ENCODE data around the gene RABGAP1L. TPM values are rescaled to one million over a fixed set of nuclear protein-coding genes. Genes with fewer than 3 reads are reported as not detected.

The RABGAP1L gene
- total and polyA plus RNA-seq, 2 donors (not counting 3 experiments of a cell fraction or from before 2014, with no cell fraction given), result 6.4 to 22.2 TPM

DNA sequence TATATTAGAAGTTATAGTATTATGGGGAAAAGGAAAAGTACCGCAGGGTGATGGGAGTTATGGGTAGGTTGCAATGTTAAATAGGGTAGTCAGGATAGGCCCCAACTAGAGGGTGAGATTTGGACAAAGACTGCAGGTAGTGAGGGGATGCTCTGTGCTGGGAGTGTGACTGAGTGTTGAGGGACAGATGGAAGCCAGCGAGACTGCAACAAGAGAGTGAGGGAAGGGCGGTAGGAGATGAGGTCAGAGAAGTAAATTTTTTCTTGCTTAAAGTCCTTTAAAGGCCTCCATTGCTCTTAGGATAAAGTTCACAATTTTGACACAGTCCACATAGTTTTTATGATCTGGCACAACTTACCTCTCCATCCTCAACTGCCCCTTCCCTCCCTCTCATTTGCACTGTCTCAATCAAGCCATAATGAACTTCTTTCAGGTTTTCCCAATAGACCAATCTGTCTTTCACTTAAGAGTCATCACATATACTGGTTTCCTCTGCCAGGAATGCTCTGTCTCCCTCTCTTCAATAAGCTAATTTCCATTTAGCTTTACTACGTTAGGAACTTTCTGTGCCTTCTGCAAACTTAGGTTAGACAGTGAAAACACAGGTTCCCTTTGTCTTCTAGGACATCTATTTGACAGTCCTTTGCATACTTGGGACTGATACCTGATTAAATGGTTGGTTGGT is 602.7 kb downstream of the RABGAP1L start:
- no peaks in the 10 kb centered on the region for H3K9me1 ChIP-seq (replicated peaks; ENCODE audit: control insufficient read depth, extremely low read depth, insufficient read depth, low read length)
- H3K27ac ChIP-seq (ENCODE audit: insufficient read depth, low read depth, low read length), result no peak overlapping the region
- H3K27me3 ChIP-seq (ENCODE audit: control insufficient read depth in 2 of 2, insufficient read depth in 2 of 2, low read length in 2 of 2), result no peaks in the 10 kb centered on the region
- no peaks in the 10 kb centered on the region for H3K4me1 ChIP-seq (ENCODE audit: control insufficient read depth, extremely low read depth, insufficient read depth, low read length)
- H3K9me3 ChIP-seq (replicated peaks; ENCODE audit: control insufficient read depth, insufficient read depth, low read length), result no peaks in the 10 kb centered on the region
- DNase-seq (ENCODE audit: low read depth, low spot score) (no peak), FAIRE-seq (no peak)
- no TSS peak for BruUV-seq (replicated peaks)
- ChIA-PET CTCF (no interaction called here), POLR2A (no interaction called here)
- no peak overlapping the region for H2AFZ ChIP-seq (ENCODE audit: low read depth, low read length)
- no peak overlapping the region for H3K4me3 ChIP-seq (replicated peaks in 1 of 3; ENCODE audit: insufficient read depth in 1 of 3, low read depth in 1 of 3, low read length in 3 of 3)
- TF ChIP-seq GATA2 (IDR thresholded peaks at IDR 0.05; ENCODE audit: insufficient read depth, insufficient read length, low read depth, low read length) (no peak), EZH2 (IDR thresholded peaks at IDR 0.05; ENCODE audit: borderline replicate concordance, low read depth, low read length, severe bottlenecking) (no peak), MYC (IDR thresholded peaks at IDR 0.05; ENCODE audit: low read depth, low read length) (no peak), POLR2AphosphoS5 (IDR thresholded peaks at IDR 0.05; ENCODE audit: insufficient read depth, low read depth, low read length) (no peak), JUN (IDR thresholded peaks at IDR 0.05; ENCODE audit: borderline replicate concordance, insufficient read depth, insufficient read length, low read depth) (no peak), FOS (IDR thresholded peaks at IDR 0.05; ENCODE audit: borderline replicate concordance, insufficient read depth, low read length) (no peak), CTCF (IDR thresholded peaks at IDR 0.05; ENCODE audit: extremely low read depth in 1 of 2, insufficient read depth in 1 of 2, low read depth in 1 of 2, low read length in 2 of 2) (no peak), POLR2A (IDR thresholded peaks at IDR 0.05; ENCODE audit: low read depth, low read length) (no peak)
- TF ChIP-seq, protein P1, sequence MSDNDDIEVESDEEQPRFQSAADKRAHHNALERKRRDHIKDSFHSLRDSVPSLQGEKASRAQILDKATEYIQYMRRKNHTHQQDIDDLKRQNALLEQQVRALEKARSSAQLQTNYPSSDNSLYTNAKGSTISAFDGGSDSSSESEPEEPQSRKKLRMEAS (IDR thresholded peaks at IDR 0.05; ENCODE audit: insufficient read depth, insufficient read length), result no peak
- H3K36me3 ChIP-seq (ENCODE audit: control insufficient read depth in 2 of 2, extremely low read depth in 1 of 2, insufficient read depth in 2 of 2, low read length in 2 of 2), result no peaks in the 10 kb centered on the region
- H3K79me2 ChIP-seq (ENCODE audit: control insufficient read depth, insufficient read depth, low read length), result no peaks in the 10 kb centered on the region
- intact Hi-C loops (cut with micrococcal nuclease) (no loop called here), dilution Hi-C loops (cut with MboI; ENCODE audit: extremely low pct_ligation_motif_present, low sequenced_read_pairs) (no loop called here)
- H4K20me1 ChIP-seq (replicated peaks; ENCODE audit: control insufficient read depth, extremely low read depth, insufficient read depth, low read length), result no peaks in the 10 kb centered on the region
- H3K4me2 ChIP-seq (ENCODE audit: insufficient read depth, low read length), result no peak overlapping the region
- no peak overlapping the region for H3K9ac ChIP-seq (replicated peaks; ENCODE audit: extremely low read depth, insufficient read depth, low read length)

All from endothelial cell of umbilical vein (primary cell).